H1 (cell line): ENCODE measurements around the gene OXNAD1. TPM values are rescaled to one million over a fixed set of nuclear protein-coding genes. Genes with fewer than 3 reads are reported as not detected.

Experiments
- CTCF ChIA-PET: fragments of 300-600 bp; sonication (Branson Sonifier 250); formaldehyde crosslinking; loops from one replicate; lab custom pipeline; 2021; ENCODE audit not compliant: partially characterized antibody; lab: Charles Lee
- POLR2A ChIA-PET: fragments of 300-600 bp; sonication (Branson Sonifier 250); formaldehyde crosslinking; loops from one replicate; lab custom pipeline; 2021; ENCODE audit warnings: inconsistent platforms; ENCODE audit not compliant: partially characterized antibody; lab: Charles Lee
- DNase-seq, 2 experiments: peaks; one replicate each; pipeline versions ENCODE4 v3.0.0 to v3.0.0-alpha.2; 2010 to 2022; ENCODE audit warnings: low spot score in 2 of 2, low read depth in 1 of 2, mixed read lengths in 1 of 2
- FAIRE-seq: peaks from 2 replicates; lab custom pipeline; 2011; peaks lifted over from hg19 to GRCh38; lab: Jason Lieb, UNC
- H2AFZ ChIP-seq: 2 replicates; pipeline ENCODE4 v1.8.1; 2012; ENCODE audit warnings: low read length, inconsistent platforms
- H2AK5ac ChIP-seq: 2 replicates; pipeline ENCODE4 v1.6.1; 2013; ENCODE audit warnings: low read depth, low read length
- H2BK120ac ChIP-seq: replicated peaks from 2 replicates; pipeline ENCODE3; 2013; ENCODE audit warnings: low read depth, low read length, inconsistent platforms
- H2BK12ac ChIP-seq: 2 replicates; pipeline ENCODE4 v1.6.1; 2013; ENCODE audit warnings: low read depth, low read length
- H2BK15ac ChIP-seq: 2 replicates; pipeline ENCODE4 v1.6.1; 2013; ENCODE audit warnings: low read length
- H2BK20ac ChIP-seq: 2 replicates; pipeline ENCODE4 v1.6.1; 2013; ENCODE audit warnings: low read length
- H2BK5ac ChIP-seq: 2 replicates; pipeline ENCODE4 v1.6.1; 2013; ENCODE audit warnings: low read depth, low read length
- H3K14ac ChIP-seq: 2 replicates; pipeline ENCODE4 v1.6.1; 2013; ENCODE audit warnings: inconsistent platforms; ENCODE audit not compliant: insufficient read length
- H3K18ac ChIP-seq: 2 replicates; pipeline ENCODE4 v1.6.1; 2013; ENCODE audit warnings: low read length; ENCODE audit errors: extremely low read depth
- H3K23ac ChIP-seq: 2 replicates; pipeline ENCODE4 v1.6.1; 2013; ENCODE audit warnings: inconsistent platforms; ENCODE audit not compliant: insufficient read length
- H3K23me2 ChIP-seq: 2 replicates; pipeline ENCODE4 v1.6.1; 2013; ENCODE audit warnings: low read depth, low read length
- H3K27ac ChIP-seq: 2 replicates; pipeline ENCODE4 v1.6.1; 2011; ENCODE audit warnings: low read depth, low read length, inconsistent platforms
- H3K27me3 ChIP-seq, 4 experiments: replicated peaks in 1 of 4; 1 replicate in 1 of 4; 2 replicates in 3 of 4; pipeline versions ENCODE4 v1.6.1 to v1.8.1; 2011 to 2013; ENCODE audit warnings: low read length in 3 of 4, mild to moderate bottlenecking in 3 of 4, inconsistent platforms in 2 of 4, mixed read lengths in 2 of 4, moderate library complexity in 1 of 4; ENCODE audit not compliant: control insufficient read depth in 3 of 4, insufficient read depth in 3 of 4; ENCODE audit errors: extremely low read depth in 1 of 4
- H3K36me3 ChIP-seq, 4 experiments: 2 replicates each; pipeline versions ENCODE4 v1.6.1 to v1.8.1; 2011 to 2013; ENCODE audit warnings: mild to moderate bottlenecking in 4 of 4, low read length in 3 of 4, moderate library complexity in 2 of 4, control low read depth in 1 of 4, inconsistent platforms in 1 of 4; ENCODE audit not compliant: insufficient read depth in 4 of 4, control insufficient read depth in 2 of 4
- H3K4ac ChIP-seq: replicated peaks from 2 replicates; pipeline ENCODE3; 2013; ENCODE audit warnings: low read length, low read depth, mixed read lengths, inconsistent platforms; ENCODE audit not compliant: insufficient read length
- H3K4me1 ChIP-seq, 4 experiments: replicated peaks in 1 of 4; 1 replicate in 1 of 4; 2 replicates in 3 of 4; pipeline versions ENCODE4 v1.6.1 to v1.8.1; 2011 to 2013; ENCODE audit warnings: low read length in 3 of 4, inconsistent platforms in 2 of 4, mixed read lengths in 1 of 4; ENCODE audit not compliant: insufficient read depth in 4 of 4, control insufficient read depth in 3 of 4
- H3K4me2 ChIP-seq, 2 experiments: 2 replicates each; pipeline versions ENCODE4 v1.6.1 to v1.8.1; 2011 to 2013; ENCODE audit warnings: low read depth in 2 of 2, low read length in 2 of 2, control low read depth in 1 of 2, inconsistent platforms in 1 of 2, mild to moderate bottlenecking in 1 of 2; ENCODE audit not compliant: insufficient read depth in 1 of 2
- H3K4me3 ChIP-seq, 4 experiments: fragments of 200-600, 300-600 bp in 1 of 4; sonication (generic), shearing (Covaris generic), sonication (Bioruptor Twin) in 1 of 4; 2 replicates each; pipeline versions ENCODE4 v1.5.1 to v1.8.1; 2011 to 2016; ENCODE audit warnings: low read length in 4 of 4, low read depth in 3 of 4, control low read depth in 2 of 4, inconsistent platforms in 2 of 4, mild to moderate bottlenecking in 2 of 4, mixed read lengths in 1 of 4, moderate library complexity in 1 of 4; ENCODE audit not compliant: insufficient read depth in 2 of 4; ENCODE audit errors: extremely low read depth in 1 of 4
- H3K56ac ChIP-seq: replicated peaks from 2 replicates; pipeline ENCODE3; 2013; ENCODE audit warnings: low read depth, mild to moderate bottlenecking, mixed read lengths, low read length, inconsistent platforms; ENCODE audit not compliant: insufficient read length
- H3K79me1 ChIP-seq: 2 replicates; pipeline ENCODE4 v1.6.1; 2013; ENCODE audit warnings: low read depth, low read length, control low read depth
- H3K79me2 ChIP-seq, 2 experiments: 2 replicates each; pipeline versions ENCODE4 v1.6.1 to v1.8.1; 2012 to 2013; ENCODE audit warnings: low read length in 2 of 2, mild to moderate bottlenecking in 2 of 2, inconsistent platforms in 1 of 2; ENCODE audit not compliant: insufficient read depth in 2 of 2, control insufficient read depth in 1 of 2
- H3K9ac ChIP-seq, 4 experiments: replicated peaks in 1 of 4; 1 replicate in 1 of 4; 2 replicates in 3 of 4; pipeline versions ENCODE4 v1.6.1 to v1.8.1; 2011 to 2013; ENCODE audit warnings: low read depth in 3 of 4, low read length in 3 of 4, control low read depth in 2 of 4, mild to moderate bottlenecking in 2 of 4, moderate library complexity in 2 of 4, inconsistent platforms in 1 of 4; ENCODE audit errors: extremely low read depth in 1 of 4
- H3K9me3 ChIP-seq, 2 experiments: 2 replicates each; pipeline versions ENCODE4 v1.6.1 to v1.8.1; 2012 to 2013; ENCODE audit warnings: mild to moderate bottlenecking in 2 of 2, moderate library complexity in 2 of 2, control low read depth in 1 of 2, inconsistent platforms in 1 of 2, low read depth in 1 of 2, low read length in 1 of 2, mixed read lengths in 1 of 2; ENCODE audit not compliant: insufficient read depth in 2 of 2
- H4K20me1 ChIP-seq, 2 experiments: replicated peaks in 1 of 2; 2 replicates each; pipeline versions ENCODE3 to v1.8.1; 2011 to 2013; ENCODE audit warnings: inconsistent platforms in 2 of 2, low read length in 2 of 2, mild to moderate bottlenecking in 1 of 2; ENCODE audit not compliant: insufficient read depth in 2 of 2, control insufficient read depth in 1 of 2
- H4K5ac ChIP-seq: 2 replicates; pipeline ENCODE4 v1.6.1; 2013; ENCODE audit warnings: low read length, low read depth, mixed read lengths, inconsistent platforms; ENCODE audit not compliant: insufficient read length
- H4K8ac ChIP-seq: 2 replicates; pipeline ENCODE4 v1.8.0; 2013; ENCODE audit warnings: mild to moderate bottlenecking, moderate library complexity, low read length, inconsistent platforms; ENCODE audit not compliant: insufficient read depth; ENCODE audit errors: extremely low read depth
- H4K91ac ChIP-seq: replicated peaks from 2 replicates; pipeline ENCODE3; 2013; ENCODE audit warnings: low read length, mixed read lengths, inconsistent platforms; ENCODE audit not compliant: insufficient read length
- JUND ChIP-seq: IDR thresholded peaks from 2 replicates; pipeline ENCODE4 v1.6.1; 2011; ENCODE audit warnings: mild to moderate bottlenecking, improper control_type of control experiment, low read length
- KDM4A ChIP-seq: IDR thresholded peaks from one replicate; pipeline ENCODE4 v1.7.1; 2012; ENCODE audit warnings: low read depth, mild to moderate bottlenecking, moderate library complexity, low read length, inconsistent platforms; ENCODE audit not compliant: severe bottlenecking
- POLR2A ChIP-seq, 2 experiments: IDR thresholded peaks; 1 replicate in 1 of 2; 2 replicates in 1 of 2; pipeline ENCODE4 v1.6.1; 2011; ENCODE audit warnings: low read depth in 2 of 2, low read length in 2 of 2, mild to moderate bottlenecking in 2 of 2; ENCODE audit errors: control extremely low read depth in 1 of 2
- SP2 ChIP-seq: IDR thresholded peaks from 2 replicates; pipeline ENCODE4 v1.6.1; 2012; ENCODE audit warnings: mild to moderate bottlenecking, low read length, inconsistent platforms
- SRF ChIP-seq: IDR thresholded peaks from 2 replicates; pipeline ENCODE4 v1.6.1; 2011; ENCODE audit warnings: mild to moderate bottlenecking, low read depth, low read length, moderate library complexity
- TAF1 ChIP-seq: IDR thresholded peaks from 2 replicates; pipeline ENCODE4 v1.6.1; 2011; ENCODE audit warnings: mild to moderate bottlenecking, low read depth, low read length
- TAF7 ChIP-seq: optimal IDR thresholded peaks from 2 replicates; pipeline ENCODE3; 2011; ENCODE audit warnings: low read depth, mild to moderate bottlenecking, inconsistent platforms, low read length, moderate library complexity, borderline replicate concordance
- TCF12 ChIP-seq: IDR thresholded peaks from 2 replicates; pipeline ENCODE4 v1.6.1; 2011; ENCODE audit warnings: low read depth, mild to moderate bottlenecking, low read length
- YY1 ChIP-seq: IDR thresholded peaks from 2 replicates; pipeline ENCODE4 v1.6.1; 2011; ENCODE audit warnings: low read depth, mild to moderate bottlenecking, low read length
- WGBS, 2 experiments: shearing (Covaris generic) in 1 of 2; methylation state at CpG; one replicate each; pipeline versions ENCODE4 v1.1.6 to v1.1.7; 2013 to 2015; ENCODE audit warnings: low lambda C conversion rate in 2 of 2, mixed read lengths in 2 of 2, inconsistent platforms in 1 of 2, low coverage in 1 of 2, missing lambda C conversion rate in 1 of 2; ENCODE audit not compliant: insufficient replicate concordance in 2 of 2, insufficient coverage in 1 of 2, insufficient read length in 1 of 2; ENCODE audit errors: extremely low coverage in 1 of 2, missing lambda C conversion rate in 1 of 2; 5-methylcytosine and 5-hydroxymethylcytosine counted together
- polyA plus RNA-seq, 7 experiments: library from polyadenylated mRNA; depleted of rRNA in 3 of 7; stranded (reverse) in 5 of 7; unstranded in 2 of 7; fragments of >200 nt in 5 of 7; fragments of 200-250 nt in 2 of 7; gene quantifications; 1 replicate in 5 of 7; 2 replicates in 1 of 7; 4 replicates in 1 of 7; pipeline versions ENCODE4 v1.2.1 to v1.2.3, GENCODE V29; 2011 to 2013; ENCODE audit warnings: missing spikeins in 2 of 7, mixed read lengths in 2 of 7
- total RNA-seq: library from RNA; stranded (reverse); fragmentation: NEBNext Ultra II Directional; extraction: Animal tissue kit (Norgen Biotek cat#: 25700); gene quantifications from 2 replicates; pipeline ENCODE4 v1.2.1, GENCODE V29; 2021
- TF ChIP-seq, protein P1 (sequence below): IDR thresholded peaks from 2 replicates; pipeline ENCODE4 v1.6.1; 2011; ENCODE audit warnings: low read depth, mild to moderate bottlenecking, low read length; ENCODE audit not compliant: insufficient read depth
- TF ChIP-seq, protein P2 (sequence below), 3 experiments: IDR thresholded peaks; 1 replicate in 2 of 3; 2 replicates in 1 of 3; pipeline versions ENCODE4 v1.5.1 to v1.6.1; 2011; ENCODE audit warnings: low read length in 3 of 3, mild to moderate bottlenecking in 3 of 3, inconsistent platforms in 2 of 3, low read depth in 1 of 3, moderate library complexity in 1 of 3; ENCODE audit not compliant: insufficient read depth in 1 of 3; ENCODE audit errors: control extremely low read depth in 1 of 3

Gene OXNAD1
- total and polyA plus RNA-seq, 2 of the 8 experiments (the other 6 are each of a cell fraction or from before 2014, with no cell fraction given), result 14.9 to 24.8 TPM

DNA sequence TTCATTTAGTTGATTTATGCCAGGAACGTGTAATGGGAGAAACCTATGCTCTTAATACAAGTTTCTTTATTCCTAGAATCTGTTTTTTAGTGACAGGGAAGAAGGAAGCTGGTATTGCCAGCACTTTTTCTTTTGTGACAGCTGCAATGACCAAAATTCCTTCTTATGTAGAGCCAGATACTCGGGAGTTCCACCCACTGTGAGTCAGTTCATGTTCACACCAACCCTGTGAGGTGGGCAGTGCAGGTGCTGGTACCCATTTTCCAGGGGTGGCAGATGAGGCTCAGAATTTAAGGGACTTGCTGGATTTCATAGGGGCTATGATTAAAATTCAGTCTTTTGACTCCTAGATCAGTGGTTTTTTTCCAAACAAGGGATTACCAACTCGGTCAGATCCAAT is 34.7 kb downstream of the OXNAD1 start:
- ChIA-PET CTCF (interaction anchor here (4.4 kb wide), 1 partner anchor 20 kb away, joined by 19 read pairs; no protein-coding TSS in a partner anchor), POLR2A (interaction anchor here (0.5 kb wide), 1 partner anchor 19 kb away, joined by 3 read pairs; no protein-coding TSS in a partner anchor)
- H2BK12ac ChIP-seq, result no peak overlapping the region
- no peak for FAIRE-seq
- no peak overlapping the region for H3K9ac ChIP-seq
- no peaks in the 10 kb centered on the region for H4K20me1 ChIP-seq
- H3K23ac ChIP-seq, result no peak overlapping the region
- H3K27ac ChIP-seq, result no peak overlapping the region
- H3K4me3 ChIP-seq, result no peak overlapping the region
- H3K4me2 ChIP-seq, result no peak overlapping the region
- H2BK5ac ChIP-seq, result no peak overlapping the region
- 86% methylated on average over 3 of the region's 3 CpGs; no CpG with 5 or more reads in 1 of the 2 experiments for WGBS, 2 experiments
- no peak overlapping the region for H3K14ac ChIP-seq
- H3K79me1 ChIP-seq, result no peaks in the 10 kb centered on the region
- H3K79me2 ChIP-seq, result no peaks in the 10 kb centered on the region
- no peak overlapping the region for H3K4ac ChIP-seq
- H3K4me1 ChIP-seq, result peaks cover 7 to 25% (median 21%) of the 10 kb centered on the region in 4 experiments; a peak in 6 of 7 replicates
- no peak overlapping the region for H2AK5ac ChIP-seq
- no peaks in the 10 kb centered on the region for H3K27me3 ChIP-seq
- H4K8ac ChIP-seq, result no peak overlapping the region
- H2AFZ ChIP-seq, result no peak overlapping the region
- no peak overlapping the region for H3K56ac ChIP-seq
- H3K18ac ChIP-seq, result no peak overlapping the region; the same call in 1 of the 2 replicates
- no peak overlapping the region for H2BK120ac ChIP-seq
- peaks cover 0 to 4% of the 10 kb centered on the region in 2 experiments; a peak in 1 of 4 replicates for H3K9me3 ChIP-seq
- no peak overlapping the region for H2BK20ac ChIP-seq
- H2BK15ac ChIP-seq, result no peak overlapping the region
- peaks cover 0 to 40% (median 12%) of the 10 kb centered on the region in 4 experiments; a peak in 5 of 8 replicates for H3K36me3 ChIP-seq
- no peak for DNase-seq
- H4K5ac ChIP-seq, result no peak overlapping the region
- no peak overlapping the region for H4K91ac ChIP-seq
- H3K23me2 ChIP-seq, result no peaks in the 10 kb centered on the region
- TF ChIP-seq TAF1 (no peak), SRF (no peak), JUND (no peak), TCF12 (no peak), SP2 (no peak), KDM4A (no peak), POLR2A (IDR thresholded peaks at IDR 0.05; ENCODE audit: control extremely low read depth in 1 of 2, low read depth in 2 of 2, low read length in 2 of 2) (no peak), YY1 (no peak), TAF7 (no peak)
- TF ChIP-seq, protein P1, sequence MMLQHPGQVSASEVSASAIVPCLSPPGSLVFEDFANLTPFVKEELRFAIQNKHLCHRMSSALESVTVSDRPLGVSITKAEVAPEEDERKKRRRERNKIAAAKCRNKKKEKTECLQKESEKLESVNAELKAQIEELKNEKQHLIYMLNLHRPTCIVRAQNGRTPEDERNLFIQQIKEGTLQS, result no peak
- TF ChIP-seq, protein P2, sequence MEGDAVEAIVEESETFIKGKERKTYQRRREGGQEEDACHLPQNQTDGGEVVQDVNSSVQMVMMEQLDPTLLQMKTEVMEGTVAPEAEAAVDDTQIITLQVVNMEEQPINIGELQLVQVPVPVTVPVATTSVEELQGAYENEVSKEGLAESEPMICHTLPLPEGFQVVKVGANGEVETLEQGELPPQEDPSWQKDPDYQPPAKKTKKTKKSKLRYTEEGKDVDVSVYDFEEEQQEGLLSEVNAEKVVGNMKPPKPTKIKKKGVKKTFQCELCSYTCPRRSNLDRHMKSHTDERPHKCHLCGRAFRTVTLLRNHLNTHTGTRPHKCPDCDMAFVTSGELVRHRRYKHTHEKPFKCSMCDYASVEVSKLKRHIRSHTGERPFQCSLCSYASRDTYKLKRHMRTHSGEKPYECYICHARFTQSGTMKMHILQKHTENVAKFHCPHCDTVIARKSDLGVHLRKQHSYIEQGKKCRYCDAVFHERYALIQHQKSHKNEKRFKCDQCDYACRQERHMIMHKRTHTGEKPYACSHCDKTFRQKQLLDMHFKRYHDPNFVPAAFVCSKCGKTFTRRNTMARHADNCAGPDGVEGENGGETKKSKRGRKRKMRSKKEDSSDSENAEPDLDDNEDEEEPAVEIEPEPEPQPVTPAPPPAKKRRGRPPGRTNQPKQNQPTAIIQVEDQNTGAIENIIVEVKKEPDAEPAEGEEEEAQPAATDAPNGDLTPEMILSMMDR (IDR thresholded peaks at IDR 0.05; ENCODE audit: control extremely low read depth in 1 of 3, insufficient read depth in 1 of 3, low read depth in 1 of 3, low read length in 3 of 3), result no peak
